ENCODE measurements around the gene TCEA2.
"Not testable (repeated sequence)": the region's sequence is repeated elsewhere in the genome, so short reads cannot be mapped to it uniquely, and the experiment has no call there.

GRCh38 chr20:64087226-64087825 is 24.3 kb downstream of the TCEA2 start:
- not testable (repeated sequence) for TF ChIP-seq CTCF, POLR2A, POLR2AphosphoS5 (IDR thresholded peaks at IDR 0.05)
